GM21381 (cell line): ENCODE data around the gene SULT4A1.
A peak's percentile ranks its signal among the peaks of the same experiment; 100 is the strongest.

Source experiments
- ATAC-seq: cut with Tn5 transposase; IDR thresholded peaks from one replicate; pipeline ENCODE4 v1.9.1; 2021; ENCODE audit warnings: mild to moderate bottlenecking, moderate library complexity; ENCODE audit not compliant: unreplicated experiment

The SULT4A1 gene

GRCh38 chr22:43814264-43814663, 48.0 kb downstream of the SULT4A1 start:
- no peak for ATAC-seq

GRCh38 chr22:43812890-43813289, 49.4 kb downstream of the SULT4A1 start:
- ATAC-seq = no peak

DNA sequence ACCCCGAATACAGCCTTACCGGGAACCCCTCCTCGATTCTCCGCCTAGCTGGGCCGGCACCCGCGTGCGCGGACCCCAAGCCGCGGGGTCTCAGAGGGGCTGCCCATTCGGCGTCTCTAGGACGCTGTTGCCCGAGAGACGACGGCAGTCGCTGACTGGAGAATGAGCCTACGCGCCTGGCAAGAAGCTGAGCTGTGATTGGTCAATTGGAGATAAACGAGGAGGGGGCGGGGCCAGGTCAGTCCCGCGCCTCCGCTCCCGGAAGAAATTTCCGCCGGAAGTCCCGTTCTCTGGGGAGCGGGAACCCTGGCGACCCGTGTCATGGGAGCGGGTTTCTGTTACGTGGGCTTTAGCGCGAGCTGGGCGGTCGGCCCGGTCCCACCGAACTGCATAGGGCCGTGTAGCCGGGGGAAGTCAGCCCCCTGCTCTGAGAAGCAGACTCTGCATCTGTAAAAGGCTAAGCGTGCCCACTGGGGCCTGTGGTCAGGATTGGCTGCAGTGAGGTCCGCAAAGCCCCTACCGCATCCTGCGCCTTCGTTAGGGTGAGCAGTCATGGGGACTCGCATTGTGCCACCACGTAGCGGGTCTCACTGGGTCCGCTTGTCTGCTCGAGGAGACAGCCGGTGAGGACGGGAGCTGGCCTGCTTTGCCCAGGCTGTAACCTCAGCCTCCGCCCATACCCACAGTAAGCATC, 50.0 kb downstream of the SULT4A1 start, which contains the start of gene EFCAB6:
Gene EFCAB6 (minus strand): TSS at position 157 of the 694 bp plus-strand sequence. CDS start 29,987 bp downstream, outside the sequence.
- peak; percentile 86 for ATAC-seq

GRCh38 chr22:43811777-43812148, 50.5 kb downstream of the SULT4A1 start:
- peak; percentile 8 for ATAC-seq

DNA sequence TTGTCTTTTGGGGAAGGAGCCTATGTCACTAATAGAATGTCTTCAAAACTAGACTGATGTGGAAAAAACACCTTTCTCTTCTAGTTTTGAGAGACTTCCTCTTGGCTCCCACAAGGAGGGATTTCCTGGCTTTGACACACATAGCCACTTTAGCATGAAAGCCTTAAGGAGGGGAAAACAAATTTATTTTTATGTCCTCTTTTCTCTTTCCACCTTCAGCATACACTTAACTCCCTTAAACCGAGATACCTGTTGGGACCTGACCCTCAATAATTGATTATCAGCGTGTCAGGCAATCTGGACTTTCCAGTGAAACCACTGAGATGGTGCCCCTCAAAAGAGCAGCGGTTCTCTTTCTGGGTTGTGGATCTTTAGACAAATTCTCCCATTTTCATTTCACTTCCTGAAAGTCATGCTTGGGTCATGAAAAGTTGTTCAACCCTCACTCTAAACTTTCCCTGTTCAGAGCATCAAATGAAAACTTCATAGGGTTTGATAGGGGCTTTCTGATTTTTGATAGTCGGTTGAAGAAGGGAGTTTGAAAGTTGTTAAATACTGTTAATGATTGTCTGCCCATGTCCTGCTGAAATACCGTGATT, 59.3 kb downstream of the SULT4A1 start:
- ATAC-seq = no peak

- no peak for ATAC-seq
Observed at GRCh38 chr22:43800970-43801369, 61.3 kb downstream of the SULT4A1 start.

GRCh38 chr22:43798492-43798891, 63.8 kb downstream of the SULT4A1 start:
- ATAC-seq = no peak

DNA sequence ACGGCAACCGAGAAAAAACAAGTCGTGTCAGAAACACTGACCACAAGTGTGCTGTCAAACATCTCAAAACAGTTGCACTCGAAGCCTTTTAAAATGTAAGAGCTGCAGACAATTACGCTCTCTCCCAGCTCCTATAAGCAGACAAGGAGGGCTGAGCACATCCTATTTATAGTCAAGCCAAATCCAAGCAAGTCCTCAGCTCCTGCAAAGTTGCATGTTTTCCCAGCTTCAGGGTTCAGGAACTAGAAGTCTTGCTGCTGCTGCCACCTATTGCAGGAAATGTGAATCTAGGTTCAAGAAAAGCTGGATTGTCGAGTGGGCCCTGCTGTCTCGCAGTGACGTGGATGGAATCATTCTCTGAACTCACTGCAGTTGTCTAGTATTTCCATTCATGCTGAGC, 65.7 kb downstream of the SULT4A1 start:
- no peak for ATAC-seq

GRCh38 chr22:43795320-43795719, 67.0 kb downstream of the SULT4A1 start:
- ATAC-seq = no peak

DNA sequence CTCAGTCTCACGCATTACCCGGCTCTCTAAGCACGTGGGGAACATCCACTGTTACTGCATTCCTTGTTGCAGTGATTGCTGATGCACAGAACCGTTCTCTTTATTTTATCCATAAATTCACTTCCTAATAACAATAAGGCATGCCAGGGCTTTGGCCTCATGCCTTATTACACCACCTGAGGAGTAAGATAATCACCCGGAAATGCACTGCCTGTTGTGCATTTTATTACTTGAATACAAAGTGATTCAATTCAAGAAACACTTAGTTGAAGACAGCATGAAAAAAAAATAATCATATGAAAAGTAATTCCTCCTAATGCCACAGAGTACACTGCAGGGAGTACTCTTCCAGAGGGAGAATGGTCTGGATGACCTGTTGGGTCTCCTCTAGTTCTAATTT, 69.4 kb downstream of the SULT4A1 start:
- no peak for ATAC-seq

GRCh38 chr22:43789452-43789851, 72.9 kb downstream of the SULT4A1 start:
- no peak for ATAC-seq

DNA sequence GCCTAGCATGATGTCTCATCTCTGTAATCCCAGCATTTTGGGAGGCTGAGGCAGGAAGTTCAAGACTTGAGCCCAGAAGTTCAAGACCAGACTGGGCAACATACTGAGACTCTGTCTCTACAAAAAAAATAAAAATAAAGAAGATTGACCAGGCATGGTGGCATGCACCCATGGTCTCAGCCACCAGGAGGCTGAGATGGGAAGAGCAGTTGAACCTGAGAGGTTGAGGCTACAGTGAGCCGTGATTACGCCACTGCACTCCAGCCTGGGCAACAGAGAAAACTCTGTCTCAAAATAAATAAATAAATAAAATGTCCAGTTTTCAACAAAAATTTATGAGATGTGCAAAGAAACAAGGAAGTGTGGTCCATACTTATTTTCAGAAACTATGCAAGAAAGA, 78.5 kb downstream of the SULT4A1 start:
- no peak for ATAC-seq

- no peak for ATAC-seq
Observed at GRCh38 chr22:43782448-43782847, 79.9 kb downstream of the SULT4A1 start.

GRCh38 chr22:43777286-43777685, 85.0 kb downstream of the SULT4A1 start:
- ATAC-seq = no peak

GRCh38 chr22:43776081-43776670, 86.1 kb downstream of the SULT4A1 start:
- no peak for ATAC-seq
